Suppressor macrophage (primary cell): ENCODE measurements around the gene LMO3.
A peak's percentile ranks its signal among the peaks of the same experiment; 100 is the strongest.
"Not testable (repeated sequence)": the region's sequence is repeated elsewhere in the genome, so short reads cannot be mapped to it uniquely, and the experiment has no call there.

Source experiments
- DNase-seq, 4 experiments: peaks; one replicate each; pipeline ENCODE4 v3.0.0-alpha.2; 2020 to 2022

LMO3 gene

DNA sequence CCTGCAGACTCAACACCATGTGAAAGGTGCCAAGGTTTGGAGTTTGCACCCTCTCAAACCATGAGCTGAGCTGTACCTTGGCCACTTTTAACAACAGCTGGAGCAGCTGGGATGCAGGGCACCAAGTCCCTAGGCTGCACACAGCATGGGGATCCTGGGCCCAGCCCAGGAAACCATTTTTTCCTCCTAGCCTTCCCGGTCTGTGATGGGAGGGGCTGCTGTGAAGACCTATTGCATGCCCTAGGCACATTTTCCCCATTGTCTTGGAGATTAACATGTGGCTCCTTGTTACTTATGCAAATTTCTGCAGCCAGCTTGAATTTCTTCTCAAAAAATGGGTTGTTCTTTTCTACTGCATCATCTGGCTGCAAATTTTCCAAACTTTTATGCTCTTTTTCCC, 68.3 kb downstream of the LMO3 start:
- DNase-seq, result not testable (repeated sequence)

DNA sequence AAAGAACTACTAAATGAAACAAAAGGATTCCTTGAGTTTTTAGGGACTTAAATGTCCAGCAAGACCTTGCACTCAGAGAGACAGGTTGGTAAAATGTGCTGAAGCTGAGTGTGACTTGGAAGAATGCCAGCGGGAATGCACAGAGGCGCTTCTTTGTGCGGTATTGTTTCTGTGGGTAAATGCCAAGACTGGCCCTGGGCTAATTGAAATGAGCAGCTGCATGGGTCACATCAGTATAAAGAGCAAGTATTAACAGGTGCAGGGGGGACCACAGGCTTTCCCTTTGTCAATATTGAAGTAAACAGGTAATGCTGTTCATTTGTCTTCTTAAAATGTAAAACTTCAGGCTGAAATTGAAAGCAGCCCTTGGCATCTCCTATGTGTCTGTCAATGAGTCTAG, 74.3 kb downstream of the LMO3 start:
- no peak for DNase-seq

DNA sequence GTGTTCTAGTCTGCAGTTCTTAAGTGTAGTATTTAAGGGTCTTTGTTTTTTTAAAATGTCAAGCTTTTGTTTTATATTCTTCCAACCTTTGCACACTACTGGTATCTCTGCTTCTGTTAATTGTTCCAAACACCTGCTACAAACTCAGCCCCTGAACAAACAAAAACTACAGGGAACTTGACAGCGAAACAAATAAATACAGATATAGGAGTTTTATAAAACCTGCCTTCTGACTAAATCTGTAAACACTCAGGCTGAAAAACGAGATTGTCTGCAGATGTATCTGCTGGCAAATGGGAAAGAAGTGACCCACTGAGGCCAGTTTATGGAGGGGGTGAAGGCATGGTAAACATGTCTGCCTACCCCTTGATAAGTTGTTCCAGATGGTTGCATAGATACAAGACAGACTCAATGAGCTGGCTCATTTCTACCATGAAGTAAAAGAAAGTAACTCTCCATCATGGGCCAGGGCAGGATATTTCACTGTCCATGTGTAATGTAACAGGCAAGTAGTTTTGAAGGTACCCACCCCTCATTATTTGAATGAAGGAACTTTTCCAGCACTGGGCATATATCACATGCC, 75.6 kb downstream of the LMO3 start:
- DNase-seq, result no peak

DNA sequence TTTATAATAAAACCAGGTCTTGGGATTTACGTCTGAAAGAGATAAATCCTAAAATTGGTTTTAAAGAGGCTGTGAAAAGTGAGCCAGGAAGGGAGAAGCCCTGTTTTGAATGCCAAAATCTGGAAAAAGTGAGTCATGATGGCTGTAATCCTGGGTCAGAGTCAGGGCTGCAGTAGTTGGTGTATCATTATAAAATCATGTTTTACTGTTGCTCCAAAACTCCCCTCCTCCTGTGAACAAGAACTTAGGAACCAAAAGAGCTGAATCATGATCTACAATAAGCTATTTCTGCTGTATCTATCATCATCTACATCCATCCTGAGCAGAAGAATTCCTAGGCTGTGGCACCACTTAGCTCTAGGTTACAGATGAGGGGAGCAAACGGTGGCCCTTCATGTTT, 79.3 kb downstream of the LMO3 start:
- no peak for DNase-seq

DNA sequence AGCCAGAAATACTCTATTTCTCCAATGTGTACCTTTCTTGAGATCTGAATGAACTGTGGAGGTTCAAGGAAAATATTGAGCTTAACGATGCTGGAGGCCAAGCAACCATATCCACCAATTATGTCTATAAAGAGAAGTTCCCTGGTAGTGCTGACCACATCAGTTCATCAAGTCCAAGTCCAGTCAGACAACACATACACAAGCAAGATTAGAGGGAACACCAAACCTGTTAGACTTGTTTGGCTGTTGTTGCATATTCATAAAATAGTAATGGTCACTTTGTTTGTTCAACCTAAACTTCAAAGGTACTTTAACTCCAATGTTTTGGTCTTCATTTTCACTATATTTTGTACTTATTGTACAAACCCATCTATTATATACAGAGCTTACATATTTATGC, 81.6 kb downstream of the LMO3 start:
- peak in 1 of 4 experiments; percentile 7 for DNase-seq

DNA sequence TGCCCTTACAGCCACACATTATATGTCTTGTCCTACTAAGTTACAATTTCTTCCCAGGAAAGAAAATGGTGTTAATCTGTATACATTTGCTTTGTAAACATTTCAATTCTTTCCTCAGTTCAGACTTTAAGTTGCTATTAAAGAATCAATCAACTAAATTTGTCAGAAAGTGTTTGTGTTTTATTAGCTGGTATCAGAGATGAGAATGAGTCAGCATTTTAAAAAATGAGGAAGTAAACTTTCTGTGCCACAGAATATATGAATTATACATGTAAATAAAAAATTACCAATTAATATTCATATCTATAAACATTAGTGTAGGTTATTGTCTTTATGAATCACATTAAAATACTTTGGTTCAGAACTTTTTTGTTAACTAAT, 82.0 kb downstream of the LMO3 start:
- peak in 1 of 4 experiments; percentile 20 for DNase-seq

DNA sequence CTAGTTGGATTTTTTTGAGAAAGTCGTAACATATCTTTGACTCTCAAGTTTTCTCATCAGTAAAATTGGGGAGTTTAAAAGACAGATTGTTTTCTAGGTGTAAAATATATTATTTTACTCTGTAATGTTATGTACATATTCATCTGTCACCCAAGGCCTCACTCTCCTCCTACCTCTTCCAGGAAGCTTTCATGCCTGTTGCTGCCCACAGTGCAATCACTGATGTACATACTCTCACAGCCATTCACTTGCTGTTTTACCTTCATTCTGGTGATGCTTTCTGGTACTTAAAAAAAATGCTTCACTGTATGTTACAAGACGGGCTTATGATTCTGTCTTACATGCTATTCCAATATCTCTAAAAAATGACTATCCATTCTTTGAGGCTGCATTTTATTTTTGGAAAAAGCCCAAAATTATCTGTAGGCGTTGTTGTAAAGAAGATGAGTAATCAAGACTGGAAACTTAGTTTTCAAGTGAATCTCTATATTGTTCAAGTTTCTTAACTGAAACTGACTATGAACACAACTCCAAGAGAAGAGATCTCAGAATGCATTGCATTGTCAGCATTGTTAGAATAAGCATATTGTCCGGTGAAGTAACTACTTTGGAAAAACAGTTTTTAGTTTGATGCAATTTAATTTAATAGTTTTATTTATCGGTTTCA, 82.5 kb downstream of the LMO3 start:
- DNase-seq, result no peak

DNA sequence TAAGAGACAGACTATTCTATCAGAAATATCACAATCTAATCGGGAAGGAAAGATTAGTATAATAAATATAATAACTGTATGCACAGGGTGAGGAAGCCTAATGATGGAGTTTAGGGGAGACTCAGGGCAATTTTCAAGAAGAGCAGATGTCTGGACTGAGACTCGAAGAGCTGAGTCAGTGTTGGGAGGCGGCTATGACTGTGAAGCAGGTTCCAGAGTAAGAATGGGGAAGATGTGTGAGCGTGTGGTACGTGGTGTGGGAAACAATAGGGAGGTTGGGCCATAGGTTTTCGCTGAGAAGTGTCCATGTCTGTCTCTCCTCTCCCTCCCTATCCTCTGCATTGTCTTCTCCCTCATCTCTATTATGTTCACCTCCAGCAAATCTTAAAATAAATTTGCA, 85.6 kb downstream of the LMO3 start:
- DNase-seq, result no peak

DNA sequence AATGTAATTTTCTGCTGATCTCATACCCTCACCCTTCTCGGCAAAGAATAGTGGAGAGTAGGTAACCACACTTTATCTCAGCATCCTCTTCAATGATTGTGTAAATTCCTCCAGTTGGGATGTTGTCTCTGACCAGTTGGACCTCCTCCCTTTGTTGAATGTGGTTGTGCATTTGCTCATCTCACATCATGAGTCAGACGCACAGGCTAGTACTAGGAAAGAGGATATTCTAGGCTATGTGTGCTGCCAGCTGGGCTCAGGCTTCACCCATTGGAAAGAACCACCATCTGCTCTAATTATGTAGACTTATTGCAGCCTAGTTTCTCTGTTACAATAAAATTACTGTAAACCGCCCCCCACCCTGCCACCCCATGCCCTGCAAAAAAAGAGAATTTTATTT, 90.3 kb downstream of the LMO3 start:
- DNase-seq, result no peak

DNA sequence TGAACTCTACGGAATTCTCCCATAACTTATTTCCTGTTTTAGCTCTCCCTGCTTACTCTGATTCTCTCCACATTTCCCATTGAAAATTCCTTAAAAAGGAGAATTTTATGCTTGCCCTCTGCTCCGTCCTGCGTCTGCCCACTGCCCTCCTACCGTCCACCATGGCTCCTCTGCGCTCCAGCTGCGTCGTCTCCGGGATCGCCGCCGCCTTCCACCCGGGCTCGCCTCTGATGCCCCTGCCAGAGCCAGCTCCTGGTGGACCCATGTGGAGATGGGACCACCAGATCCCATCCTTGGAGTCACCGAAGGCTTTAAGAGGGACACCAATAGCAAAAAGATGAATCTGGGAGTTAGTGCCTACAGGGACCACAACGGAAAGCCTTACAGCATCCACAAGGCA, 92.7 kb downstream of the LMO3 start:
- DNase-seq, result no peak

DNA sequence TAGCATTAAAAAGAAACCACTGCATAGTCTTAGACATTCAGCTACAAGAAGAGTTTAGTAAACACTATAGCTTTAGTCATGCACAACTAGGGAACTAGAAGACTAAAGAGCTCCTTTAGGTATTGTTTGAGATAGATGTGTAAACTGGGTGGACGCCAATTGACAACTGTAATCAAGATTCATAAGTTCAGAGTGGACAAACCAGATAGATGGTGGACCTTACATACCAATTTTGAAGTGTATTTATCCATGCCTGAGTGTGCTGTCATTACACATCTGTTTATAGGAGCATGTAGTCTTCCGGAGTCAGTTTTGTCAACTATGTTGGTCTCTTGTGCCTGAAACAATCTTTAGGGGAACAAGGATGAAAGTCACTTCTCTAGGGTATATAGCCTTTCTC, 96.6 kb downstream of the LMO3 start:
- no peak for DNase-seq

DNA sequence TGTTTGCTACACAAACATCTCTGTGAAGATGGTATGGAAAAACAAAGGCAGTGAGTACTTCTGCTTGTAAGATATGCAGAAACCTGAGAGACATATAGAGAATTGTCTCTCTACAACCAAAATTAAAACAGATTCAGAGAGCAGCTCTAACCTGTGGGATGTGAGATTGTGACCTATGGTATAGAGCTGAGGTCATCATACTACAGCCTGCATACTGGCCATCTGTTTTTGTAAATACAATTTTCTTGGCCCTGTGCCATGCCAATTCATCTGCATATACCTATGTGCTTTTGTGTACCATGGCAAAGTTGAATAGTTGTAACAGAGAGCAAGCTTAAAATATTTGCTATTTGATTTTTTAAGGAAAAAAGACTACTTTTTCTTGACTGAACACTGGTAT, 99.6 kb downstream of the LMO3 start:
- no peak for DNase-seq

DNA sequence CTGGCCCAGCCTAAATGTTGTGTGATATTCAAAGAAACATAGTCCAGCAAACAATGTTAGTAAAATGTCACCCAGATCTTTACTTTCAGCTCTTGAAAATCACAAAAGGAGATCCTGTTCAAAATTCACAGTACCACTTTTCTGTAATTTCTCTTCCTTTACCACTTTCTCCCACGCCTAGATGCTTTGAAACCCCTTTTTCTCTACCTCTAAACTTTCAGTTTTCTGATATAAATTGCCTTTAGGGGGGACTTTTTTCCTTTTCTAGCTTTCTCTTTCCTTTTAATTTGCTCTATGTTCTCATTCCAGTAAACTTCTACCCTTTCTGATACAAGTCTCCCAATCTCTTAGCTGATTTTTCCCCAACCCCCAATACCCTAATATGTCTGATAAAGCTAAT, 101.8 kb downstream of the LMO3 start:
- DNase-seq, result no peak

DNA sequence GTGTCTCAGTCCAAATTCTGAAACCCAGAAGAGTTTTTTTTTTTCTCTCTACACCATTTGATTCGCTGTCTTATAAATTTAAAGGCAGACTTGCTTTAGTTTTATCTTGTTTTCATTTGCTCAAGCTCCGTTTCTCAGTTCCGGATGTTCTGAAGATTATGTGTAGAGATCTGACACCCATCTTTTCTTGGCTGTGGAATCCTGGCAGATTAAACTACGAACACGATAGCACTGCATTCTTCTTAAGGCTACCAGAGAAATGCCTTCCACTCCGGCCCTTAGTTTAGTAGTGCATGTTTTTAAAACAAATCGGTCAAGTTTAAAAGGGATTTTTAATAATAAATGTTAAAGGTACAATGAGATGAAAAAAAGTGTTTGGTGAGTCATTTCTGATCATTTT, 106.4 kb downstream of the LMO3 start:
- no peak for DNase-seq
